OCI-LY3 (cell line): ENCODE measurements around the gene SND1.

Experiments used
- H2AFZ ChIP-seq: fragments of 200-600, 300-600 bp; shearing (Covaris generic); 2 replicates; pipeline ENCODE4 v1.6.0; 2014; ENCODE audit warnings: antibody characterized with exemption, low read depth, low read length
- H3K27ac ChIP-seq: fragments of 200-600, 300-600 bp; sonication (generic); 2 replicates; pipeline ENCODE4 v1.5.1; 2014; ENCODE audit warnings: mild to moderate bottlenecking, low read length, moderate library complexity, mixed read lengths
- H3K27me3 ChIP-seq: fragments of 200-600, 300-600 bp; sonication (generic); 2 replicates; pipeline ENCODE4 v1.6.1; 2014; ENCODE audit warnings: low read depth, low read length, mixed read lengths
- H3K36me3 ChIP-seq: fragments of 200-600, 300-600 bp; sonication (generic); replicated peaks from 2 replicates; pipeline ENCODE3; 2014; ENCODE audit warnings: low read depth, low read length, mixed read lengths
- H3K4me1 ChIP-seq: fragments of 300-600, 200-600 bp; sonication (generic); 2 replicates; pipeline ENCODE4 v1.6.1; 2014; ENCODE audit warnings: low read length, mixed read lengths
- H3K4me2 ChIP-seq: fragments of 200-600, 300-600 bp; sonication (generic); 2 replicates; pipeline ENCODE4 v1.6.1; 2014; ENCODE audit warnings: low read length, mixed read lengths
- H3K4me3 ChIP-seq: fragments of 300-600, 200-600 bp; sonication (generic); 2 replicates; pipeline ENCODE4 v1.5.1; 2014; ENCODE audit warnings: antibody characterized with exemption, mild to moderate bottlenecking, low read length, moderate library complexity
- H3K79me2 ChIP-seq: fragments of 300-600, 200-600 bp; shearing (Covaris generic); 2 replicates; pipeline ENCODE4 v1.6.1; 2014; ENCODE audit warnings: mild to moderate bottlenecking, low read length, mixed read lengths
- H3K9ac ChIP-seq: fragments of 300-600, 200-600 bp; shearing (Covaris generic); 2 replicates; pipeline ENCODE4 v1.6.0; 2014; ENCODE audit warnings: mild to moderate bottlenecking, low read length, moderate library complexity
- H3K9me3 ChIP-seq: fragments of 200-600, 300-600 bp; shearing (Covaris generic); 2 replicates; pipeline ENCODE4 v1.6.1; 2014; ENCODE audit warnings: low read length, mixed read lengths; ENCODE audit not compliant: insufficient read depth
- H4K20me1 ChIP-seq: fragments of 200-600, 300-600 bp; sonication (generic); 2 replicates; pipeline ENCODE4 v1.6.1; 2016; ENCODE audit warnings: low read length, mixed read lengths; ENCODE audit not compliant: insufficient read depth
- CTCF ChIP-seq: fragments of 200-600, 300-600 bp; sonication (generic); IDR thresholded peaks from 2 replicates; pipeline ENCODE4 v1.5.1; 2014; ENCODE audit warnings: antibody characterized with exemption, low read length, low read depth
- EZH2phosphoT487 ChIP-seq: fragments of 200-600 bp; shearing (Covaris generic); IDR thresholded peaks from 2 replicates; pipeline ENCODE4 v1.6.1; 2018; ENCODE audit warnings: antibody characterized with exemption, mixed run types, low read depth

Gene SND1

GRCh38 chr7:127781081-127781480 lies 129.1 kb downstream of the SND1 start:
- Histone ChIP-seq H3K27me3 (no peaks in the 10 kb centered on the region), H3K27ac (no peak overlapping the region), H3K4me3 (no peak overlapping the region), H3K9me3 (no peaks in the 10 kb centered on the region), H2AFZ (no peak overlapping the region), H3K9ac (no peak overlapping the region), H3K79me2 (peaks cover 96% of the 10 kb centered on the region), H3K36me3 (peaks cover 10% of the 10 kb centered on the region), H4K20me1 (peaks cover 89% of the 10 kb centered on the region), H3K4me2 (no peak overlapping the region), H3K4me1 (peaks cover 28% of the 10 kb centered on the region)
- no peak for TF ChIP-seq EZH2phosphoT487
- TF ChIP-seq CTCF, result no peak

- Histone ChIP-seq H3K9me3 (no peaks in the 10 kb centered on the region), H3K27ac (peak overlapping the region; percentile 45), H3K27me3 (no peaks in the 10 kb centered on the region), H3K9ac (no peak overlapping the region), H3K4me1 (peaks cover 28% of the 10 kb centered on the region), H3K36me3 (peaks cover 13% of the 10 kb centered on the region), H3K4me2 (peak overlapping the region; percentile 14; the same call in 1 of the 2 replicates), H3K4me3 (no peak overlapping the region), H2AFZ (no peak overlapping the region), H4K20me1 (peaks cover 89% of the 10 kb centered on the region), H3K79me2 (peaks cover 96% of the 10 kb centered on the region)
- TF ChIP-seq CTCF, result no peak
- TF ChIP-seq EZH2phosphoT487, result no peak
Measured at GRCh38 chr7:127782075-127782474, 130.1 kb downstream of the SND1 start.

GRCh38 chr7:127782654-127783559 lies 130.9 kb downstream of the SND1 start:
- Histone ChIP-seq H3K4me3 (no peak overlapping the region), H3K4me1 (peaks cover 28% of the 10 kb centered on the region), H3K4me2 (peak overlapping the region; percentile 14), H3K9me3 (no peaks in the 10 kb centered on the region), H3K79me2 (peaks cover 96% of the 10 kb centered on the region), H3K27ac (peak overlapping the region; percentile 45), H3K36me3 (peaks cover 13% of the 10 kb centered on the region), H3K27me3 (no peaks in the 10 kb centered on the region), H2AFZ (no peak overlapping the region), H4K20me1 (peaks cover 89% of the 10 kb centered on the region), H3K9ac (no peak overlapping the region)
- TF ChIP-seq CTCF (no peak), EZH2phosphoT487 (no peak)

GRCh38 chr7:127786184-127786583 lies 134.2 kb downstream of the SND1 start:
- Histone ChIP-seq H3K27ac (no peak overlapping the region), H3K9ac (no peak overlapping the region), H3K36me3 (peaks cover 13% of the 10 kb centered on the region), H3K9me3 (no peaks in the 10 kb centered on the region), H4K20me1 (peaks cover 89% of the 10 kb centered on the region), H3K4me1 (peaks cover 28% of the 10 kb centered on the region), H3K4me3 (no peak overlapping the region), H3K27me3 (no peaks in the 10 kb centered on the region), H3K79me2 (peaks cover 98% of the 10 kb centered on the region), H2AFZ (no peak overlapping the region), H3K4me2 (no peak overlapping the region)
- no peak for TF ChIP-seq CTCF
- TF ChIP-seq EZH2phosphoT487, result no peak
